Osteoblast (primary cell): ENCODE results near the gene DUSP16. TPM values are rescaled to one million over a fixed set of nuclear protein-coding genes. Genes with fewer than 3 reads are reported as not detected.
A peak's percentile ranks its signal among the peaks of the same experiment; 100 is the strongest.

Experiments
- DNase-seq: peaks from one replicate; pipeline ENCODE4 v3.0.0; 2011; ENCODE audit warnings: low spot score, mixed read lengths; ENCODE audit not compliant: insufficient read length; ENCODE audit errors: missing footprints
- H2AFZ ChIP-seq: 2 replicates; pipeline ENCODE4 v1.6.0; 2011; ENCODE audit warnings: mild to moderate bottlenecking, low read length
- H3K27ac ChIP-seq: 2 replicates; pipeline ENCODE4 v1.5.1; 2011; ENCODE audit warnings: mild to moderate bottlenecking, low read depth, low read length, moderate library complexity
- H3K27me3 ChIP-seq: 2 replicates; pipeline ENCODE4 v1.6.0; 2012; ENCODE audit warnings: mild to moderate bottlenecking, control low read depth, inconsistent platforms, low read length, moderate library complexity; ENCODE audit not compliant: insufficient read depth
- H3K36me3 ChIP-seq: 2 replicates; pipeline ENCODE4 v1.5.1; 2011; ENCODE audit warnings: mild to moderate bottlenecking, low read length, control low read depth, moderate library complexity; ENCODE audit not compliant: insufficient read depth
- H3K4me1 ChIP-seq: 2 replicates; pipeline ENCODE4 v1.5.1; 2011; ENCODE audit warnings: mild to moderate bottlenecking, low read length, control low read depth, moderate library complexity; ENCODE audit not compliant: insufficient read depth
- H3K4me2 ChIP-seq: 2 replicates; pipeline ENCODE4 v1.6.0; 2011; ENCODE audit warnings: mild to moderate bottlenecking, low read length; ENCODE audit not compliant: insufficient read depth
- H3K4me3 ChIP-seq: fragments of 200-600 bp; sonication (generic); 3 replicates; pipeline ENCODE4 v1.5.1; 2012; ENCODE audit warnings: mild to moderate bottlenecking, low read length, inconsistent platforms; ENCODE audit not compliant: insufficient read depth
- H3K79me2 ChIP-seq: 2 replicates; pipeline ENCODE4 v1.6.0; 2012; ENCODE audit warnings: mild to moderate bottlenecking, low read length, control low read depth, inconsistent platforms; ENCODE audit not compliant: insufficient read depth
- H3K9me3 ChIP-seq: 2 replicates; pipeline ENCODE4 v1.5.1; 2011; ENCODE audit warnings: low read depth, low read length, control low read depth
- H4K20me1 ChIP-seq: 2 replicates; pipeline ENCODE4 v1.6.0; 2012; ENCODE audit warnings: mild to moderate bottlenecking, low read length, control low read depth; ENCODE audit not compliant: insufficient read depth
- total RNA-seq: library from RNA; depleted of rRNA; stranded (reverse); fragments of >200 nt; gene quantifications from 2 replicates; pipeline ENCODE4 v1.2.3, GENCODE V29; 2012
- TF ChIP-seq, protein P1 (sequence below): IDR thresholded peaks from 2 replicates; pipeline ENCODE4 v1.5.1; 2011; ENCODE audit warnings: mild to moderate bottlenecking, low read depth, low read length, moderate library complexity; ENCODE audit errors: extremely low read depth

DUSP16 gene
- total RNA-seq, 1 donor = 5.1 TPM

- Histone ChIP-seq H3K27ac (no peak overlapping the region), H3K9me3 (peaks cover 3% of the 10 kb centered on the region), H3K4me1 (peaks cover 20% of the 10 kb centered on the region), H3K36me3 (no peaks in the 10 kb centered on the region), H4K20me1 (no peaks in the 10 kb centered on the region), H3K4me3 (no peak overlapping the region), H3K4me2 (no peak overlapping the region), H3K79me2 (peaks cover 16% of the 10 kb centered on the region), H3K27me3 (no peaks in the 10 kb centered on the region), H2AFZ (no peak overlapping the region)
- TF ChIP-seq, protein P1, sequence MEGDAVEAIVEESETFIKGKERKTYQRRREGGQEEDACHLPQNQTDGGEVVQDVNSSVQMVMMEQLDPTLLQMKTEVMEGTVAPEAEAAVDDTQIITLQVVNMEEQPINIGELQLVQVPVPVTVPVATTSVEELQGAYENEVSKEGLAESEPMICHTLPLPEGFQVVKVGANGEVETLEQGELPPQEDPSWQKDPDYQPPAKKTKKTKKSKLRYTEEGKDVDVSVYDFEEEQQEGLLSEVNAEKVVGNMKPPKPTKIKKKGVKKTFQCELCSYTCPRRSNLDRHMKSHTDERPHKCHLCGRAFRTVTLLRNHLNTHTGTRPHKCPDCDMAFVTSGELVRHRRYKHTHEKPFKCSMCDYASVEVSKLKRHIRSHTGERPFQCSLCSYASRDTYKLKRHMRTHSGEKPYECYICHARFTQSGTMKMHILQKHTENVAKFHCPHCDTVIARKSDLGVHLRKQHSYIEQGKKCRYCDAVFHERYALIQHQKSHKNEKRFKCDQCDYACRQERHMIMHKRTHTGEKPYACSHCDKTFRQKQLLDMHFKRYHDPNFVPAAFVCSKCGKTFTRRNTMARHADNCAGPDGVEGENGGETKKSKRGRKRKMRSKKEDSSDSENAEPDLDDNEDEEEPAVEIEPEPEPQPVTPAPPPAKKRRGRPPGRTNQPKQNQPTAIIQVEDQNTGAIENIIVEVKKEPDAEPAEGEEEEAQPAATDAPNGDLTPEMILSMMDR = no peak
- DNase-seq = no peak
Observed at GRCh38 chr12:12564911-12565310, 2.2 kb upstream of the DUSP16 start.

- Histone ChIP-seq H3K36me3 (no peaks in the 10 kb centered on the region), H3K4me3 (peak overlapping the region; percentile 94), H3K4me1 (peaks cover 20% of the 10 kb centered on the region), H3K9me3 (peaks cover 3% of the 10 kb centered on the region), H3K4me2 (peak overlapping the region; percentile 91), H2AFZ (peak overlapping the region; percentile 88), H4K20me1 (no peaks in the 10 kb centered on the region), H3K27ac (peak overlapping the region; percentile 89), H3K79me2 (peaks cover 24% of the 10 kb centered on the region), H3K27me3 (no peaks in the 10 kb centered on the region)
- TF ChIP-seq, protein P1 = no peak
- peak; percentile 78 for DNase-seq
Observed at GRCh38 chr12:12563290-12563928, 746 bp upstream of the DUSP16 start.

GRCh38 chr12:12562016-12562483, 613 bp downstream of the DUSP16 start:
- Histone ChIP-seq H3K4me3 (peak overlapping the region; percentile 94), H3K27me3 (no peaks in the 10 kb centered on the region), H3K9me3 (peaks cover under 1% of the 10 kb centered on the region), H3K4me1 (peaks cover 20% of the 10 kb centered on the region), H3K79me2 (peaks cover 28% of the 10 kb centered on the region), H3K4me2 (peak overlapping the region; percentile 43), H2AFZ (no peak overlapping the region), H3K27ac (peak overlapping the region; percentile 96), H3K36me3 (no peaks in the 10 kb centered on the region), H4K20me1 (no peaks in the 10 kb centered on the region)
- DNase-seq = no peak
- TF ChIP-seq, protein P1 = no peak

DNA sequence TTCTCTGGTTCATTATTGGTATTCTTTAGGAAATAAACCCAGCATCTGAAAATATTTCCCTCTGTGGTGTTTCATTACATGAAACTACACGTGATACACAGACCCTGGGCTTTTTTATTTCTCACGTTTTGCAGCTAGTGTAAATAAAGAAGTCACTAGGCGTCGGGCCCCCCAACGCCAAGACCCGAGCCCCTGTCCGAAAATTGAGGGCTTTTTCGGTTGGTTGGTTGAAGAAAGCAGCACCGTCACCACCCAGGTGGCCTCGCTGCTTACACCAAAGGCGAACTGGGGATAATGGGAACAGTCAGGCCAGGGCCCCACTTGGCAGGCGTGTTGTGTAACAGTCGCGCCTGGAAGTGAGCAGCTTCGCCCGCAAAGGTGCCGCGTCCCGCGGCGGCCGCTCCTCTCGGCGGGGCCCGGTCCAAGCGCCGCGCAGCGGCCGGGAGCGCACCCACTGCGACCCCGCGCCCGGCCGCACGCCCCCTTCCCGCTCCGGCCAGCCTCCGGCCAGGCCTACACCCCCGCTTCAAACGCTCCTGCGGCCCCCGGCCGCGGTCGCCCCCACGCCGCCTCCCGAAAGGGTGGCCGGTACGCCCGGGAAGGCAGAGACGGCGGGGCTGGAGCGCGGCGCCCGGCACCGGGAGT, 1.2 kb downstream of the DUSP16 start:
- peak; percentile 87 for DNase-seq
- Histone ChIP-seq H4K20me1 (no peaks in the 10 kb centered on the region), H2AFZ (peak overlapping the region; percentile 92), H3K36me3 (no peaks in the 10 kb centered on the region), H3K4me3 (peak overlapping the region; percentile 94), H3K9me3 (no peaks in the 10 kb centered on the region), H3K4me1 (peaks cover 20% of the 10 kb centered on the region), H3K27me3 (no peaks in the 10 kb centered on the region), H3K79me2 (peaks cover 32% of the 10 kb centered on the region), H3K27ac (peak overlapping the region; percentile 96), H3K4me2 (peak overlapping the region; percentile 97)
- TF ChIP-seq, protein P1 = no peak
